GM23248 (cell line): ENCODE measurements around the gene SLC30A10.
"Not testable (repeated sequence)": the region's sequence is repeated elsewhere in the genome, so short reads cannot be mapped to it uniquely, and the experiment has no call there.

Experiments used
- EZH2 ChIP-seq: fragments of 200-600 bp; sonication (generic); IDR thresholded peaks from 2 replicates; pipeline ENCODE4 v1.6.1; 2018; ENCODE audit warnings: antibody characterized with exemption, mild to moderate bottlenecking; ENCODE audit not compliant: insufficient read depth, poor library complexity, severe bottlenecking
- EZH2phosphoT487 ChIP-seq: fragments of 200-600 bp; sonication (generic); IDR thresholded peaks from 2 replicates; pipeline ENCODE4 v1.6.1; 2018; ENCODE audit warnings: antibody characterized with exemption, moderate library complexity, mild to moderate bottlenecking, low read depth; ENCODE audit not compliant: insufficient read depth

- not testable (repeated sequence) for TF ChIP-seq EZH2phosphoT487, EZH2
These were observed 21.8 kb downstream of the SLC30A10 start for GRCh38 chr1:219906565-219906923.
